ENCODE measurements around the gene SNAI3. TPM values are rescaled to one million over a fixed set of nuclear protein-coding genes. Genes with fewer than 3 reads are reported as not detected.
A peak's percentile ranks its signal among the peaks of the same experiment; 100 is the strongest.

The SNAI3 gene
- total RNA-seq, 6 experiments from 2014 or later = not detected

DNA sequence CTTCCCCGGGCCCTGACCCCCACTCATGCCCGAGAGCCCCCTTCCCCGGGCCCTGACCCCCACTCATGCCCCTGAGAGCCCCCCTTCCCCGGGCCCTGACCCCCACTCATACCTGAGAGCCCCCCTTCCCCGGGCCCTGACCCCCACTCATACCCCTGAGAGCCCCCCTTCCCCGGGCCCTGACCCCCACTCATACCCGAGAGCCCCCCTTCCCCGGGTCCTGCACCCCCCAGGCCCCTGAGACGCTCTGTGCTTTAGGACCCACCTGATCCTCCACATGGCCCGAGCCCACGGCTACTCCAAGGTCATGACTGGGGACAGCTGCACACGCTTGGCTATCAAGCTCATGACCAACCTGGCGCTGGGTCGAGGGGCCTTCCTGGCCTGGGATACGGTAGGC, 26.7 kb upstream of the SNAI3 start:
- H3K4me1 Mint-ChIP-seq (ENCODE audit: low read depth) = no peaks in the 10 kb centered on the region
- DNase-seq = no peak
- no peaks in the 10 kb centered on the region for H3K9me3 Mint-ChIP-seq
- TF ChIP-seq, protein P1, sequence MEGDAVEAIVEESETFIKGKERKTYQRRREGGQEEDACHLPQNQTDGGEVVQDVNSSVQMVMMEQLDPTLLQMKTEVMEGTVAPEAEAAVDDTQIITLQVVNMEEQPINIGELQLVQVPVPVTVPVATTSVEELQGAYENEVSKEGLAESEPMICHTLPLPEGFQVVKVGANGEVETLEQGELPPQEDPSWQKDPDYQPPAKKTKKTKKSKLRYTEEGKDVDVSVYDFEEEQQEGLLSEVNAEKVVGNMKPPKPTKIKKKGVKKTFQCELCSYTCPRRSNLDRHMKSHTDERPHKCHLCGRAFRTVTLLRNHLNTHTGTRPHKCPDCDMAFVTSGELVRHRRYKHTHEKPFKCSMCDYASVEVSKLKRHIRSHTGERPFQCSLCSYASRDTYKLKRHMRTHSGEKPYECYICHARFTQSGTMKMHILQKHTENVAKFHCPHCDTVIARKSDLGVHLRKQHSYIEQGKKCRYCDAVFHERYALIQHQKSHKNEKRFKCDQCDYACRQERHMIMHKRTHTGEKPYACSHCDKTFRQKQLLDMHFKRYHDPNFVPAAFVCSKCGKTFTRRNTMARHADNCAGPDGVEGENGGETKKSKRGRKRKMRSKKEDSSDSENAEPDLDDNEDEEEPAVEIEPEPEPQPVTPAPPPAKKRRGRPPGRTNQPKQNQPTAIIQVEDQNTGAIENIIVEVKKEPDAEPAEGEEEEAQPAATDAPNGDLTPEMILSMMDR (IDR thresholded peaks at IDR 0.05) = no peak
- H3K27ac Mint-ChIP-seq = no peak overlapping the region
- peaks cover 21% of the 10 kb centered on the region for H3K36me3 Mint-ChIP-seq (ENCODE audit: low read depth)
- H3K27me3 Mint-ChIP-seq (ENCODE audit: insufficient read depth) = peaks cover 5% of the 10 kb centered on the region
- no peak overlapping the region for H3K4me3 Mint-ChIP-seq

DNA sequence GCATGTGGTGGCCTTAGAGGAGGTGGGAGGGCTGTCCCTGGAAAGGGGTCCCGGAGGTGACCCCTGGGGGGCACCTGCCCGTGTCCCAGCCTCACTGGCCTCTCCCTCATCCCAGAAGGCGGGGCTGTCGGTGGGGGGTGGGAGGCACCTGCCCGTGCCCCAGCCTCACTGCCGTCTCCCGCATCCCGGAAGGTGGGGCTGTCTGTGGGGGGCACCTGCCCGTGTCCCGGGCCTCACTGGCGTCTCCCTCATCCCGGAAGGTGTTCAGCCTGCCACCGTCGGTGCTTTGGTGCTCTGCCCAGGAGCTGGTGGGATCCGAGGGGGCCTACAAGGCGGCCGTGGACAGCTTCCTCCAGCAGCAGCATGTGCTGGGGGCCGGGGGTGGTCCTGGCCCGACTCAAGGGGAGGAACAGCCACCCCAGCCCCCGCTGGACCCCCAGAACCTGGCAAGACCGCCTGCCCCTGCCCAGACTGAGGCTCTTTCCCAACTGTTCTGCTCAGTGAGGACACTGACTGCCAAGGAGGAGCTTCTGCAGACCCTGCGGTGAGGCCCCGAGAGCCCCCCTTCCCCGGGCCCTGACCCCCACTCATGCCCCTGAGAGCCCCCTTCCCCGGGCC, 26.2 kb upstream of the SNAI3 start:
- peaks cover 15% of the 10 kb centered on the region for H3K36me3 Mint-ChIP-seq (ENCODE audit: low read depth)
- H3K4me1 Mint-ChIP-seq (ENCODE audit: low read depth) = peaks cover 5% of the 10 kb centered on the region
- H3K27ac Mint-ChIP-seq = no peak overlapping the region
- H3K9me3 Mint-ChIP-seq = no peaks in the 10 kb centered on the region
- TF ChIP-seq, protein P1 (IDR thresholded peaks at IDR 0.05) = no peak
- peaks cover 5% of the 10 kb centered on the region for H3K27me3 Mint-ChIP-seq (ENCODE audit: insufficient read depth)
- DNase-seq = no peak
- H3K4me3 Mint-ChIP-seq = no peak overlapping the region

DNA sequence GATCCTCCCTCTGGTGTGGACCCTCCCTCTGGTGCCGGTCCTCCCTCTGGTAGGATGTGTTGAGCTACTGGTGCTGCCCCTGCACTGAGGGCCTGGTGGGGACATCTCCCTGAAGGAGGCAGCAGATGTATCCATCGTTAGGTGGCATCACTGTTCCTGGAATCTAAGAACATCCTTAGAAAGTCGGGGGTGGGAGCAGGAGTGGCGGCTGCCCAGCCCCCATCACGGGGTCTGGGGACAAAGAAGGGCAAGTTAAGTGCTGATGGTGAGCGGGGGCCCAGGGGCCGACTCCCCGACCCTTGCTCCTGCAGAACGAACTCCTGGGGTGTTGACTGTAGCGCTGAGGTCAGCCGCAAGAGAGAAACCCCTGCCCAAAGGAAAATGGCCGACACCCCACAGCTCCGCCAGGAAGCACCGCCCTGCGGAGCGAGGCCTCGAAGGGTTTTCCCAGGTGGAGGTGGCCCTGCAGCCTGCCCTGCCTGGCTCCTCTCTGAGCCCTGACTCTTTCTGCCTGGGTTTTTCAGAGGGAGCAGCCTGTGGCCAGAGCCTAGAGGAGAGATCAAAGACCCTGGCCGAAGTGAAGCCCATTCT, 25.5 kb upstream of the SNAI3 start:
- TF ChIP-seq, protein P1 (IDR thresholded peaks at IDR 0.05) = no peak
- Mint-ChIP-seq H3K4me3 (no peak overlapping the region), H3K36me3 (ENCODE audit: low read depth) (peaks cover 9% of the 10 kb centered on the region; the same call in 1 of the 2 replicates), H3K4me1 (ENCODE audit: low read depth) (peaks cover 11% of the 10 kb centered on the region), H3K27ac (no peak overlapping the region), H3K27me3 (ENCODE audit: insufficient read depth) (peaks cover 5% of the 10 kb centered on the region), H3K9me3 (no peaks in the 10 kb centered on the region)
- no peak for DNase-seq

DNA sequence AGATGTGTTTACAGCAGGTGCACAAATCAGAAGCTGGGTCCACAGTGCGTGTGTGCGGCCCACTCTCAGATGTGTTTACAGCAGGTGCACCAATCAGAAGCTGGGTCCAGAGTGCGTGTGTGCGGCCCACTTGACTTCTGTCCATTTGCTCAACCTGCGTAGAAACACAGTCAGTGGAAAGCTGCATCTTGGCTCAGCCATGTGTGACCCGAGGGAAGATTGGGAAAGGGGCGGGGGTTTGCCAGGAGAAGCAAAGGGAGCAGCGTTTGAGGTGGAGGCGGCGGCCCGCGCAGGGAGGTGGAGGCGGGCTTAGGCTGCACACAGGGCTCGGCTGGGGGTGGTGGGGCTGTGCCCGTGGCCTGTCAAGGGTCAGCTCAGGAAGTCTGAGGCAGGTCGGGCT, 24.2 kb upstream of the SNAI3 start:
- Mint-ChIP-seq H3K27ac (peak overlapping the region; percentile 46; the same call in 1 of the 2 replicates), H3K9me3 (no peaks in the 10 kb centered on the region), H3K36me3 (ENCODE audit: low read depth) (peaks cover 4% of the 10 kb centered on the region; the same call in 1 of the 2 replicates), H3K27me3 (ENCODE audit: insufficient read depth) (peaks cover 5% of the 10 kb centered on the region), H3K4me1 (ENCODE audit: low read depth) (peaks cover 11% of the 10 kb centered on the region), H3K4me3 (no peak overlapping the region)
- TF ChIP-seq, protein P1 (IDR thresholded peaks at IDR 0.05) = no peak
- no peak for DNase-seq

DNA sequence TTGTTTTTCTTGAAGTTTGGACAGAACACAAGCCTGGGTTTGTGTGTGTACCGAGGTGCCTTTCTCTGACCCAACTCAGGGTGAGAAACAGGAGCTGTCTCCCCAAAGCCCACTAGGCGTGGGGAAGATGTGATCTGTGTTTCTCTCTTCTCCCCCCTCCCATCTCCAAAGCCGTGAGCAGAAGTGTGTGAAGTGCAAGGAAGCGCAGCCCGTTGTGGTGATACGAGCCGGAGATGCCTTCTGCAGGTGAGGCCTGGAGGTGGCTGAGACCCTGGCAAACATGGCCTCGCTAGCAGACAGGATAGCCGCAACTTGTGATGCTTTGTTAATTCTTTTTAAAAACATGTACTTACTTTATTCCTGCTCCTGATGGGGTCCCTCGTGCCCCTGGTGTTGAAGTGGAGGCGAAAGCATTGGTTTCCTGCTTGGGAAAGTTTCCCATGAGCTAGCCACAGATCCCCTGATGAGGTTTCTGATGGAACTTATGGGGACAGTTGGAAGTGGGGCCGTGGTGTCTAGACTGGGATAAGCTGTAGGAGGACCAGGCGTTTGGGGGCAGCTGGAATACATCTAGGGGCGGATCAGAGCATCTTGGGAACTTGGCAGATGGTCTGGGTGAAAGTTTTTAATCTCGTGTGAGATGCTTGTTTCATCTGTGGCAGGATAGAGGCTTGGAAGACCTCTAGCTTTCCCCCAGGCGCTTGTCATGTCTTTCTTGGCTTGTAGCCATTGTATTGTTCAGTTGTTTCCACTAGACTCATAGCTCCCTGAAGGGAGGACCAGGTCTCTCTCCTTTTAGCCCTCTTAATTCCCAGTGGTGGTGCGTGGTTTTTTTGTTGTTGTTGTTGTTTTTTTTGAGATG, 20.9 kb upstream of the SNAI3 start:
- peak; percentile 24 for DNase-seq
- peaks cover 26% of the 10 kb centered on the region for H3K4me1 Mint-ChIP-seq (ENCODE audit: low read depth)
- no peaks in the 10 kb centered on the region for H3K9me3 Mint-ChIP-seq
- peak overlapping the region; percentile 93 for H3K4me3 Mint-ChIP-seq
- H3K36me3 Mint-ChIP-seq (ENCODE audit: low read depth) = no peaks in the 10 kb centered on the region
- TF ChIP-seq, protein P1 (IDR thresholded peaks at IDR 0.05) = no peak
- H3K27me3 Mint-ChIP-seq (ENCODE audit: insufficient read depth) = peaks cover 3% of the 10 kb centered on the region
- H3K27ac Mint-ChIP-seq = peak overlapping the region; percentile 39
